Stimulated activated CD4-positive, alpha-beta T cell treated with anti-CD3 and anti-CD28 coated beads, Interleukin-1b, Interleukin-23, amount 100 ng/mL, for 24 hours (primary cell): ENCODE results near the gene USP15.
"Not testable (repeated sequence)": the region's sequence is repeated elsewhere in the genome, so short reads cannot be mapped to it uniquely, and the experiment has no call there.

Experiments
- DNase-seq, 4 experiments: peaks; one replicate each; pipeline ENCODE4 v3.0.0-alpha.2; 2020; ENCODE audit warnings: low read depth in 4 of 4, low spot score in 1 of 4

The USP15 gene

DNA sequence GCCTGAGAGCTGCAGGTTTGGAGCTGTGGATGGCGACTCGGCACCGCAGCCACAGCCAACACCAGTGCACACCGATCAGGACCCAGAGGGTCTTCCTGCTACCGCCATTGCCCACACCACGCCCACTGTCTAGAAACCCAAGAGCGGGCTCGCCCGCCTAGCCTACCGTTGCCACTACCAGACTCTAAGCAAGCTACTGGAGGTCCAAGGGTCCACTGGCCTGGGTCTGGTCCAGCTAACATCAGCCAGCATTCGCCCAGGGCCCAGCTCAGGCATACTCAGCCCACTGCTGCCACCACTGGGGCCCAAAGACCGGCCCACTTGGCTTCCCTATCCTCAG lies 175.9 kb downstream of the USP15 start:
- DNase-seq, result no peak

- DNase-seq, result peak; percentile 14 to 48 (median 36)
Measured at GRCh38 chr12:62438098-62438692, 178.0 kb downstream of the USP15 start.

DNA sequence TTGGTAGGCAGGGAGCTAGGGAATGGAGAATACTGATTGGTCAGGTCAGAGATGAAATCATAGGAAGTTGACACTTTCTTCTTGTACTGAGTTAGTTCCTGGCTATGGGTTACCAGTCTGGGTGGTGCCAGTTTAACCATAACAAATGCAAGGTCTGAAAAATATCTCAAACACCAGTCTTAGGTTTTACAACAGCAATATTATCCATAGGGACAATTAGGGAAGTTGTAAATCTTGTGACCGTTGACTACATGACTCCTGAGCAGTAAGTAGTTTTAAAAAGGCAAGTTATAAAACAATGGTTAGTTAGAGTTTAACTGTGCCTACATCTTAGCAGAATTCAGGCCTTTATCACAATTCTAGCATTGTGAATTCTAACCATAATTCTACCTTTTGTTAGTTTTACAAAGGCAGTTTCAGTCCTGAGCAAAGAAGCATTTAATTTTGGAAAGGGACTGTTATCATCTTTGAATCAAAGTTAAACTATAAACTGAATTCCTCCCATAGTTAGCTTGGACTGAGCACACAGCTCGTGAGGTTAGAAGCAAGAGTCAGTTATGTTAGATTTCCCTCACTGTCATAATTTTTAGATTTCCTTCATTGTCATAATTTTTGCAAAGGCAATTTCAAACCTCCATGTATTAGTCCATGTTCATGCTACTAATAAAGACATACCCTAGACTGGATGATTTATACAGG lies 186.7 kb downstream of the USP15 start:
- DNase-seq, result no peak

DNA sequence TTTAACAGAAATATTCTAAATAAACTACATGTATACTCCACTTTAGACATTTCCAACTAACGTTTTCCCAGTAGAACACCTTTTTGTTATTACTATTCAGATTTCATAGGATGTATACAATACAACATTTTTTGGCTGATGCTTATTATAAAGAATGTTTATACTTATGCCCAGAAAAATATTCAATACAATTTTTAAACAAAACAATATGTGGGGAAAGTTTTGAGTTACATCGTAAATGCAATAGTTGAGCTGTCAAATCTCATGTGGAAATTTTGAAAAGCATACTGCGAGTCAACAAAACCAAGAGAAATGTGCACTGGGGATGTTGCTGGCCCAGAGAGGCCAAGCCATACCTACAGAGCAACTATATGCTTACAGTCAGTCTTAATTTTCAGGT lies 188.2 kb downstream of the USP15 start:
- DNase-seq, result no peak

DNA sequence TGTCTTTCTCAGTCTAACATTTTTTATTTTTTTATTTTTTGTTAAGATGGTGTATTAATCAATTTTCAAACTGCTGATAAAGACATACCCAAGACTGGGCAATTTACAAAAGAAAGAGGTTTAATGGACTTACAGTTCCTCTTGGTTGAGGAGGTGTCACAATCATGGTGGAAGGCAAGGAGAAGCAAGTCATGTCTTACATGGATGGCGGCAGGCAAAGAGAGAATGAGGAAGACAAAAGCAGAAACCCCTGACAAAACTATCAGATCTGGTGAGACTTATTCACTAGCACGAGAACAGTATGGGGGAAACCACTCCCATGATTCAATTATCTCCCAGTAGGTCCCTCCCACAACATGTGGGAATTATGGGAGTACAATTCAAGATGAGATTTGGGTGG lies 195.2 kb downstream of the USP15 start:
- DNase-seq, result not testable (repeated sequence)

GRCh38 chr12:62458626-62459025 lies 198.4 kb downstream of the USP15 start:
- no peak for DNase-seq

- no peak for DNase-seq
Measured at GRCh38 chr12:62459976-62460375, 199.8 kb downstream of the USP15 start.

- DNase-seq, result not testable (repeated sequence)
Measured at GRCh38 chr12:62461171-62461837, 201.1 kb downstream of the USP15 start.

GRCh38 chr12:62463252-62463651 lies 203.0 kb downstream of the USP15 start:
- not testable (repeated sequence) for DNase-seq
